Measurements from ENCODE around the gene CMTR1. TPM values are rescaled to one million over a fixed set of nuclear protein-coding genes. Genes with fewer than 3 reads are reported as not detected.

CMTR1 gene
- total RNA-seq, 1 experiment from 2014 or later, result 36.4 TPM

GRCh38 chr6:37488476-37488875, 55.5 kb downstream of the CMTR1 start:
- intact Hi-C loops (cut with micrococcal nuclease), result loop anchor here (10.0 kb wide), 1 partner anchor 104 kb away; no protein-coding TSS in a partner anchor
- Histone ChIP-seq H2AFZ (ENCODE audit: low read length) (no peak overlapping the region), H3K79me2 (ENCODE audit: low read length) (no peaks in the 10 kb centered on the region), H3K4me2 (ENCODE audit: low read length) (no peak overlapping the region), H3K27ac (ENCODE audit: low read length) (no peak overlapping the region), H4K20me1 (ENCODE audit: low read length) (no peaks in the 10 kb centered on the region), H3K9ac (ENCODE audit: low read length) (no peak overlapping the region), H3K27me3 (ENCODE audit: low read length) (no peaks in the 10 kb centered on the region), H3F3A (ENCODE audit: low read length, unreplicated experiment) (no peaks in the 10 kb centered on the region), H3K9me3 (ENCODE audit: low read length) (no peaks in the 10 kb centered on the region), H3K4me3 (ENCODE audit: low read length) (no peak overlapping the region), H3K9me2 (replicated peaks; ENCODE audit: low read length) (no peaks in the 10 kb centered on the region), H3K36me3 (ENCODE audit: low read depth, low read length) (no peaks in the 10 kb centered on the region; the same call in 1 of the 2 replicates), H3K4me1 (ENCODE audit: insufficient read depth, low read length) (no peaks in the 10 kb centered on the region)
- ATAC-seq (no peak), DNase-seq (no peak)
- ChIA-PET POLR2A (ENCODE audit: unreplicated experiment) (no interaction called here), CTCF (interaction anchor here (0.6 kb wide), 1 partner anchor 27 kb away, joined by 5 read pairs; no protein-coding TSS in a partner anchor)
- no TSS peak for BruUV-seq (replicated peaks)
- TF ChIP-seq EZH2phosphoT487 (IDR thresholded peaks at IDR 0.05; ENCODE audit: borderline replicate concordance, low read length), result no peak
- no peak for TF ChIP-seq EZH2 (IDR thresholded peaks at IDR 0.05; ENCODE audit: low read length, unreplicated experiment)
- TF ChIP-seq CTCF (conservative IDR thresholded peaks at IDR 0.05; ENCODE audit: low read depth, low read length), result no peak

GRCh38 chr6:37489697-37490336, 56.8 kb downstream of the CMTR1 start:
- ChIA-PET CTCF (no interaction called here), POLR2A (ENCODE audit: unreplicated experiment) (no interaction called here)
- no peak overlapping the region for H3K9ac ChIP-seq (ENCODE audit: low read length)
- H3K9me3 ChIP-seq (ENCODE audit: low read length), result no peaks in the 10 kb centered on the region
- no peak for TF ChIP-seq EZH2phosphoT487 (IDR thresholded peaks at IDR 0.05; ENCODE audit: borderline replicate concordance, low read length)
- peak; percentile 37; the same call in 1 of the 2 replicates for TF ChIP-seq CTCF (conservative IDR thresholded peaks at IDR 0.05; ENCODE audit: low read depth, low read length)
- DNase-seq, result no peak
- H4K20me1 ChIP-seq (ENCODE audit: low read length), result no peaks in the 10 kb centered on the region
- intact Hi-C loops (cut with micrococcal nuclease), result loop anchor here (10.0 kb wide), 1 partner anchor 105 kb away; no protein-coding TSS in a partner anchor
- H3K4me2 ChIP-seq (ENCODE audit: low read length), result no peak overlapping the region
- no peaks in the 10 kb centered on the region for H3K4me1 ChIP-seq (ENCODE audit: insufficient read depth, low read length)
- H3K27me3 ChIP-seq (ENCODE audit: low read length), result no peaks in the 10 kb centered on the region
- no peaks in the 10 kb centered on the region for H3K9me2 ChIP-seq (replicated peaks; ENCODE audit: low read length)
- H3K79me2 ChIP-seq (ENCODE audit: low read length), result no peaks in the 10 kb centered on the region
- BruUV-seq (replicated peaks), result no TSS peak
- ATAC-seq, result no peak
- H3K4me3 ChIP-seq (ENCODE audit: low read length), result no peak overlapping the region
- H3K36me3 ChIP-seq (ENCODE audit: low read depth, low read length), result no peaks in the 10 kb centered on the region
- H2AFZ ChIP-seq (ENCODE audit: low read length), result no peak overlapping the region
- H3F3A ChIP-seq (ENCODE audit: low read length, unreplicated experiment), result no peaks in the 10 kb centered on the region
- H3K27ac ChIP-seq (ENCODE audit: low read length), result no peak overlapping the region

- POLR2A ChIA-PET (ENCODE audit: unreplicated experiment), result no interaction called here
- H3F3A ChIP-seq (ENCODE audit: low read length, unreplicated experiment), result no peaks in the 10 kb centered on the region
- CTCF ChIA-PET, result no interaction called here
- no peak overlapping the region for H3K9ac ChIP-seq (ENCODE audit: low read length)
- H3K79me2 ChIP-seq (ENCODE audit: low read length), result no peaks in the 10 kb centered on the region
- BruUV-seq (replicated peaks), result no TSS peak
- no peak for DNase-seq
- H3K36me3 ChIP-seq (ENCODE audit: low read depth, low read length), result no peaks in the 10 kb centered on the region
- H3K27ac ChIP-seq (ENCODE audit: low read length), result no peak overlapping the region
- H3K27me3 ChIP-seq (ENCODE audit: low read length), result no peaks in the 10 kb centered on the region
- no peaks in the 10 kb centered on the region for H3K4me1 ChIP-seq (ENCODE audit: insufficient read depth, low read length)
- ATAC-seq, result no peak
- H2AFZ ChIP-seq (ENCODE audit: low read length), result no peak overlapping the region
- H3K4me2 ChIP-seq (ENCODE audit: low read length), result no peak overlapping the region
- no peaks in the 10 kb centered on the region for H4K20me1 ChIP-seq (ENCODE audit: low read length)
- intact Hi-C loops (cut with micrococcal nuclease), result no loop called here
- TF ChIP-seq EZH2 (IDR thresholded peaks at IDR 0.05; ENCODE audit: low read length, unreplicated experiment), result no peak
- TF ChIP-seq CTCF (conservative IDR thresholded peaks at IDR 0.05; ENCODE audit: low read depth, low read length), result no peak
- no peak for TF ChIP-seq EZH2phosphoT487 (IDR thresholded peaks at IDR 0.05; ENCODE audit: borderline replicate concordance, low read length)
- no peaks in the 10 kb centered on the region for H3K9me3 ChIP-seq (ENCODE audit: low read length)
- H3K4me3 ChIP-seq (ENCODE audit: low read length), result no peak overlapping the region
- H3K9me2 ChIP-seq (replicated peaks; ENCODE audit: low read length), result no peaks in the 10 kb centered on the region
Observed at GRCh38 chr6:37490536-37491170, 57.6 kb downstream of the CMTR1 start.

All from PC-3 (cell line).